Measurements from ENCODE around the gene KCNK6.

The KCNK6 gene

DNA sequence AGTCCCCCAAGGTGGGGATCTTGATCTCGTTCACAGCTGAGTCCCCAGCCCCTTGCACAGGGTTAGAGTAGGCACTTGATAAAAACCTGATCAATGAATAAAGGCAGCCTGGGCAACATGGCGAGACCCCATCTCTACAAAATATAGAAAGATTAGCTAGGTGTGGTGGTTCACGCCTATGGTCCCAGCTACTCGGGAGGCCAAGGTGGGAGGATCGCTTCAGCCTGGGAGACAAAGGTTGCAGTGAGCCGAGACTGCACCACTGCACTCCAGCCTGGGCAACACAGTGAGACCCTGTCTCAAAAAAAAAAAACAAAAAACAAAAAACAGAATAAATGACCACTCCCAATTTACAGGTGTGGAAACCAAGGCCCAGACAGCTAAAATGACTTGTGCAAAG lies 8.7 kb upstream of the KCNK6 start:
- TF ChIP-seq CTCF (IDR thresholded peaks at IDR 0.05; ENCODE audit: insufficient read depth, low read depth, low read length, missing control alignments): no peak
- DNase-seq (ENCODE audit: low read depth): no peak
- no peak overlapping the region for H3K4me3 ChIP-seq (ENCODE audit: low read length)

- peak; percentile 98 for DNase-seq (ENCODE audit: low read depth)
- peak; percentile 7 for TF ChIP-seq CTCF (IDR thresholded peaks at IDR 0.05; ENCODE audit: insufficient read depth, low read depth, low read length, missing control alignments)
- H3K4me3 ChIP-seq (ENCODE audit: low read length): peak within 1 kb of the TSS; percentile 65
Observed at GRCh38 chr19:38315657-38316476, 3.8 kb upstream of the KCNK6 start, which contains the start of gene YIF1B. Gene YIF1B (minus strand): TSS chr19:38315947. CDS start chr19:38315917, 30 bp downstream.

DNA sequence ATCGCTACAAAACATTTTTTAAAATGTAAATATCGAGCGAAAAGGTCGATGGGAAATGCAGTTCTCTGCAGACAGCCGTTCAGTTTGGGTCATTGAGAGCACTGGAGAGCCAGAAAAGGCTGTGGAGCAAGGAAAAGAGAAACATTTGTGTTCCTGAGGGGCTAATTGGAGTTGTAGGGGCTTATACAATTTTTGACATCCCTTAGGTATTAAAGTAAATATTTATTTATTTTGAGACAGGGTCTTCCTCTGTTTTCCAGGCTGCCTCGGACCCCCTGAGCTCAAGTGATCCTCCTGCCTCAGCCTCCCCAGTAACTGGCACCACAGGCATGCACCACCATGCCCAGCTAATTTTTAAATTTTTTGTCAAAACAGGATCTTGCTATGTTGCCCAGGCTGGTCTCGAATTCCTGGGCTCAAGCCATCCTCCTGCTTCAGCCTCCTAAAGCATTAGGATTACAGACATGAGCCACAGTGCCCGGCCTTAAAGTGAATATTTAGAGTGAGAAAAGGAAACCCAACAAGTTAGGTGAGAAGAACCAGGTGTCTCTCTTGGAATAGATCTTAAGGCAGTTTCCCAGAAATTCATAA lies 3.1 kb upstream of the KCNK6 start:
- no peak for DNase-seq (ENCODE audit: low read depth)
- TF ChIP-seq CTCF (IDR thresholded peaks at IDR 0.05; ENCODE audit: insufficient read depth, low read depth, low read length, missing control alignments): no peak

GRCh38 chr19:38317104-38317612 lies 2.5 kb upstream of the KCNK6 start:
- no peak for TF ChIP-seq CTCF (IDR thresholded peaks at IDR 0.05; ENCODE audit: insufficient read depth, low read depth, low read length, missing control alignments)
- H3K4me3 ChIP-seq (ENCODE audit: low read length): no peak overlapping the region
- DNase-seq (ENCODE audit: low read depth): no peak

More for the DNA sequence above, 3.1 kb upstream of the KCNK6 start:
- peak overlapping the region; percentile 25 for H3K4me3 ChIP-seq (ENCODE audit: low read length)

DNA sequence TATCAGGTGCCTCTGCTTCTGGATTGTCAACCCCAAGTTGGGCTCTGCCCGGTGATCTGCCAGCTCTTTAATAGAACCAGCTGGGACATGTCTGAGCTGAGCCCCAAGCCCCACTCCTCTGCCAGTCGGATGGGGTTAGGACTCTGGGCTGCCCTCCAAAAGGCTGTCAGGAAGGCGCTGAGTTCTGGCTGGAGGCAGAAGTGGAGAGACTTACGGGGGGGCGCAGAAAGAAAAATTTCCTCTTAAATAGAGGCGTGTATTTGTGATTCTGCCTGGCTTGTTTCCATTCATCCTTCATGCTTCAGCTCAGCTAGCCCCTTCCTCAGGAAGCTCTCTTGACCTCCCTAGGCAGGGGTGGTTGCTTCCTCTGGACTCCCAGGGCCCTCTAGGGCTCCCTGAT lies 985 bp upstream of the KCNK6 start:
- DNase-seq (ENCODE audit: low read depth): peak; percentile 75
- no peak for TF ChIP-seq CTCF (IDR thresholded peaks at IDR 0.05; ENCODE audit: insufficient read depth, low read depth, low read length, missing control alignments)
- peak overlapping the region; percentile 82 for H3K4me3 ChIP-seq (ENCODE audit: low read length)

DNA sequence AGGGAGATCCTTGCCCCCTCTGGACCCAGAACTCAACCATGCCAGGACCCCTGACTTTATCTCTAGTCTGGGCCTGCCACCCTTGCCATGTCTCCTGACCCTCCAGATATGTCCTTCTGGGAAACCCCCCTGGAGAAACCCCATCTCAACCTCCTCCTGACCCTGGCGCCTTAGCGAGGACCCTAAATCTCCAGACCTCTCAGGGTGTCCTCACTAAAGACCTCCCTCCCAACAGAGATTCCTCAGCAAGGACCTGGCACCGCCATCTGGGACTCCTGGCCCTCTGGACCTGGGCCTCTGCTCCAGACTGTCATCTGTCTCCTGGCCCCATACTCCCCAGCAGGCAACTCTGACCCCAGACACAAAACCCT lies 1.3 kb downstream of the KCNK6 start:
- DNase-seq (ENCODE audit: low read depth): no peak
- TF ChIP-seq CTCF (IDR thresholded peaks at IDR 0.05; ENCODE audit: insufficient read depth, low read depth, low read length, missing control alignments): no peak
- peak overlapping the region; percentile 82 for H3K4me3 ChIP-seq (ENCODE audit: low read length)
